Gastroesophageal sphincter (tissue), 4 donors: ENCODE data around the gene ANKRD50. TPM values are rescaled to one million over a fixed set of nuclear protein-coding genes. Genes with fewer than 3 reads are reported as not detected.
A peak's percentile ranks its signal among the peaks of the same experiment; 100 is the strongest.

Experiments
- ATAC-seq: fragments of 150-250 bp; one replicate; pipeline ENCODE4 v1.9.1; 2016; ENCODE audit warnings: mild to moderate bottlenecking, moderate library complexity
- H3K27ac ChIP-seq, 4 donors: fragments of 200-600 bp; sonication (generic) in 3 of 4; 1 replicate in 3 of 4; 2 replicates in 1 of 4; pipeline ENCODE4 v1.5.1; 2016 to 2019
- H3K27me3 ChIP-seq: fragments of 200-600 bp; sonication (generic); one replicate; pipeline ENCODE4 v1.5.1; 2019
- H3K36me3 ChIP-seq, 2 donors: fragments of 200-600 bp; sonication (generic); one replicate each; pipeline ENCODE4 v1.5.1; 2019; ENCODE audit warnings: control low read depth in 1 of 2
- H3K4me1 ChIP-seq, 3 donors: fragments of 200-600 bp; sonication (generic); 1 replicate in 2 of 3; 2 replicates in 1 of 3; pipeline ENCODE4 v1.5.1; 2016 to 2019; ENCODE audit warnings: control low read depth in 2 of 3
- H3K4me3 ChIP-seq, 2 donors: fragments of 200-600 bp; sonication (generic); one replicate each; pipeline ENCODE4 v1.5.1; 2019; ENCODE audit warnings: mild to moderate bottlenecking in 1 of 2, moderate library complexity in 1 of 2
- H3K9me3 ChIP-seq, 3 donors: fragments of 200-600 bp; sonication (generic); one replicate each; pipeline ENCODE4 v1.5.1; 2017 to 2019; ENCODE audit warnings: control low read depth in 2 of 3
- CTCF ChIP-seq, 4 experiments: fragments of 200-600 bp in 2 of 4; fragments of 450-650 bp in 2 of 4; sonication (generic) in 1 of 4; IDR thresholded peaks; one replicate each; pipeline ENCODE4 v1.5.1; 2017 to 2019; ENCODE audit warnings: antibody characterized with exemption in 4 of 4, mild to moderate bottlenecking in 2 of 4, moderate library complexity in 2 of 4
- EP300 ChIP-seq: sonication (generic); formaldehyde crosslinking; IDR thresholded peaks from one replicate; pipeline ENCODE4 v1.6.1; 2017; ENCODE audit warnings: antibody characterized with exemption, mild to moderate bottlenecking
- POLR2A ChIP-seq, 2 donors: fragments of 450-650 bp; IDR thresholded peaks; one replicate each; pipeline ENCODE4 v1.6.1; 2017; ENCODE audit warnings: antibody characterized with exemption in 2 of 2, mild to moderate bottlenecking in 2 of 2, moderate library complexity in 1 of 2
- POLR2AphosphoS5 ChIP-seq: sonication (generic); formaldehyde crosslinking; IDR thresholded peaks from one replicate; pipeline ENCODE4 v1.6.1; 2017; ENCODE audit warnings: antibody characterized with exemption
- whole genome bisulfite sequencing, 2 donors: methylation state at CpG; one replicate each; pipeline ENCODE4 v1.1.5; 2018; ENCODE audit warnings: low coverage in 1 of 2; 5-methylcytosine and 5-hydroxymethylcytosine counted together
- total RNA-seq, 4 donors: library from RNA; depleted of rRNA; stranded (reverse); fragments of >200 nt; gene quantifications; one replicate each; pipeline ENCODE4 v1.1.0, GENCODE V29; 2016

ANKRD50 gene
- total RNA-seq, 4 donors from 2014 or later: 15.5 to 28.3 (median 24.7) TPM

- no peaks in the 10 kb centered on the region for H3K9me3 ChIP-seq
- WGBS, 2 donors: 71 to 84% methylated on average over 5 of the region's 5 CpGs
- no peak for ATAC-seq
- no peaks in the 10 kb centered on the region for H3K27me3 ChIP-seq
- no peaks in the 10 kb centered on the region for H3K36me3 ChIP-seq
- H3K27ac ChIP-seq: no peak overlapping the region
- H3K4me1 ChIP-seq: peaks cover 0 to 9% (median 0%) of the 10 kb centered on the region in 3 donors
- no peak overlapping the region for H3K4me3 ChIP-seq
- TF ChIP-seq POLR2AphosphoS5: no peak
- no peak for TF ChIP-seq POLR2A (IDR thresholded peaks at IDR 0.05)
- no peak for TF ChIP-seq CTCF (IDR thresholded peaks at IDR 0.05)
- no peak for TF ChIP-seq EP300
Observed at GRCh38 chr4:124632439-124632838, 80.1 kb downstream of the ANKRD50 start.

DNA sequence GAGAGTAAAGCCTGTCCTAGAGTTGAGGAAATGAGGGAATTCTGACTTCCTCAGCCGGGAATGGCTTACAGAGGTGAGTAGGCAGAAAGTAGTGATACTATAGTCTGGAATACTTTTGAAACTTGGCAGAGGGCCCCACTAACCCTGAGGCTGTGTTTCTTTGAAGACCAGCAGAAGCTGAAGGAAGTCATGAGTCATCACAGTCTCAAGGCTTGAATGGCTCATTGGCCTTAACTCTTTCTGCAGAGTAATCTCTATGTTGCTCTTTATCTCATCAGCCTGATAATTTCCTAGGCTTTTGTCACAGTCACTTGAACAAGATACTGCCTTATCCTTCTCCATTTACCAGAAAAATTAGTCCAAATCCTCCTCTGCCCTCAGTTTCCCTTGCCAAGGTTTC, 80.8 kb downstream of the ANKRD50 start:
- Histone ChIP-seq H3K27ac (no peak overlapping the region), H3K4me3 (no peak overlapping the region), H3K4me1 (peaks cover 0 to 9% (median 0%) of the 10 kb centered on the region in 3 donors), H3K36me3 (no peaks in the 10 kb centered on the region), H3K9me3 (no peaks in the 10 kb centered on the region), H3K27me3 (no peaks in the 10 kb centered on the region)
- TF ChIP-seq CTCF (IDR thresholded peaks at IDR 0.05) (no peak), POLR2A (IDR thresholded peaks at IDR 0.05) (no peak), EP300 (no peak), POLR2AphosphoS5 (no peak)
- ATAC-seq: peak; percentile 57
- 6 to 30% methylated on average over 1 of the region's 1 CpG for WGBS, 2 donors

- 55 to 58% methylated on average over 1 of the region's 1 CpG for WGBS, 2 donors
- Histone ChIP-seq H3K9me3 (no peaks in the 10 kb centered on the region), H3K36me3 (no peaks in the 10 kb centered on the region), H3K27me3 (no peaks in the 10 kb centered on the region), H3K27ac (no peak overlapping the region), H3K4me3 (no peak overlapping the region), H3K4me1 (peaks cover 0 to 9% (median 0%) of the 10 kb centered on the region in 3 donors)
- no peak for TF ChIP-seq POLR2AphosphoS5
- TF ChIP-seq POLR2A (IDR thresholded peaks at IDR 0.05): no peak
- no peak for TF ChIP-seq CTCF (IDR thresholded peaks at IDR 0.05)
- TF ChIP-seq EP300: no peak
- no peak for ATAC-seq
Observed at GRCh38 chr4:124629681-124630080, 82.9 kb downstream of the ANKRD50 start.
